Neural cell (in vitro differentiated cells): ENCODE data around the gene NPAS2.

Experiments used
- EP300 ChIP-seq: fragments of 450-650 bp; conservative IDR thresholded peaks from 2 replicates; pipeline ENCODE4 v1.6.1; 2014; ENCODE audit warnings: antibody characterized with exemption, mild to moderate bottlenecking, moderate library complexity; ENCODE audit not compliant: poor library complexity, severe bottlenecking
- EZH2 ChIP-seq: fragments of 200-600, 300-800 bp; shearing (Covaris generic), sonication (generic); IDR thresholded peaks from 2 replicates; pipeline ENCODE4 v1.6.1; 2014; ENCODE audit warnings: antibody characterized with exemption, low read length, borderline replicate concordance, mild to moderate bottlenecking; ENCODE audit not compliant: insufficient read depth, poor library complexity, severe bottlenecking
- POLR2AphosphoS5 ChIP-seq: IDR thresholded peaks from 2 replicates; pipeline ENCODE4 v1.6.1; 2012
- RAD21 ChIP-seq: fragments of 450-650 bp; conservative IDR thresholded peaks from 2 replicates; pipeline ENCODE4 v1.6.1; 2014; ENCODE audit warnings: antibody characterized with exemption, mild to moderate bottlenecking, moderate library complexity
- SMC3 ChIP-seq: fragments of 450-650 bp; conservative IDR thresholded peaks from 2 replicates; pipeline ENCODE4 v1.6.1; 2014; ENCODE audit warnings: antibody characterized with exemption, mild to moderate bottlenecking, moderate library complexity; ENCODE audit not compliant: poor library complexity
- TAF1 ChIP-seq: IDR thresholded peaks from 2 replicates; pipeline ENCODE4 v1.6.1; 2012; ENCODE audit warnings: low read depth
- TF ChIP-seq, protein P1 (sequence below): fragments of 450-650 bp; IDR thresholded peaks from 2 replicates; pipeline ENCODE4 v1.5.1; 2014; ENCODE audit warnings: antibody characterized with exemption, mild to moderate bottlenecking, moderate library complexity; ENCODE audit not compliant: poor library complexity, severe bottlenecking
- TF ChIP-seq, protein P2 (sequence below): IDR thresholded peaks from 2 replicates; pipeline ENCODE4 v1.6.1; 2012; ENCODE audit warnings: borderline replicate concordance

DNA sequence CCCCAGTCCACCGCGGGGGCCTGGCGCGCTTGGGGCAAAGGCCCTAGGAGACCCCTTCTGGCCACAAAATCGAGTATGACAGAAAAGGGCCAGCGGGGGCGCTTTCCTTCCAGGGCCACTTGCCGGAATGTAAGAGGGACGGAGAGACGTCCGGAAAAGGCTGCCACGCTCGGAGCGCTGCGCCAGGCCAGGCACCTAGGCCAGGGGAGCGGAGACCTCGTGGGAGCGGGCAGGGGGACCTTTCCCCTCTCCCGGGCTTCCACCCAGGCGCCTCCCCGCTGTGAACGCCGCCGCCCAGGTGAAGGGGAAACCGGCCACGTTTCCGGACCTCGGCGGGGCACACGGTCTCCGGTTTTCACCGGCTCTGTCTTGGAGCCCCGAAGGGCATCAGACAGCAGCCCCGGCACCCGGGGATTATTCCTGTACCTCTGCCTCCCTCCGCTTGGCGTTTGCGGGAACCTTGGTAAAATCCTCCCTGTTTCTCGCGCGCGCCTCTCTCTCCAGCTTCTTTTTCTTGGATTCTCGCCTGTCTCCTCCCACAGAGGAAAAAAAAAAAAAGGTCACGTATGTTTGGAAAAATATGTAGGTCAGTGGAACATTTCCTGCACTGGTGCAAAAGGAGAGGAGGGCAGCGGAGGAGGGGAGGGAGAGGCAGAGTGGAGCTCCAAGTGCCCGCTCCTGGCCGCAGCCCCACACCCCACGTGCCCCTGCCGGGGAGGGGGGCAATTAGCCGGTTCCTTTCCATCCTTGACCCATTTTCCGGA is 1.2 kb upstream of the NPAS2 start:
- TF ChIP-seq POLR2AphosphoS5 (no peak), EZH2 (no peak), TAF1 (no peak), RAD21 (no peak), EP300 (no peak), SMC3 (peak; percentile 30)
- TF ChIP-seq, protein P1, sequence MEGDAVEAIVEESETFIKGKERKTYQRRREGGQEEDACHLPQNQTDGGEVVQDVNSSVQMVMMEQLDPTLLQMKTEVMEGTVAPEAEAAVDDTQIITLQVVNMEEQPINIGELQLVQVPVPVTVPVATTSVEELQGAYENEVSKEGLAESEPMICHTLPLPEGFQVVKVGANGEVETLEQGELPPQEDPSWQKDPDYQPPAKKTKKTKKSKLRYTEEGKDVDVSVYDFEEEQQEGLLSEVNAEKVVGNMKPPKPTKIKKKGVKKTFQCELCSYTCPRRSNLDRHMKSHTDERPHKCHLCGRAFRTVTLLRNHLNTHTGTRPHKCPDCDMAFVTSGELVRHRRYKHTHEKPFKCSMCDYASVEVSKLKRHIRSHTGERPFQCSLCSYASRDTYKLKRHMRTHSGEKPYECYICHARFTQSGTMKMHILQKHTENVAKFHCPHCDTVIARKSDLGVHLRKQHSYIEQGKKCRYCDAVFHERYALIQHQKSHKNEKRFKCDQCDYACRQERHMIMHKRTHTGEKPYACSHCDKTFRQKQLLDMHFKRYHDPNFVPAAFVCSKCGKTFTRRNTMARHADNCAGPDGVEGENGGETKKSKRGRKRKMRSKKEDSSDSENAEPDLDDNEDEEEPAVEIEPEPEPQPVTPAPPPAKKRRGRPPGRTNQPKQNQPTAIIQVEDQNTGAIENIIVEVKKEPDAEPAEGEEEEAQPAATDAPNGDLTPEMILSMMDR = peak; percentile 49
- TF ChIP-seq, protein P2, sequence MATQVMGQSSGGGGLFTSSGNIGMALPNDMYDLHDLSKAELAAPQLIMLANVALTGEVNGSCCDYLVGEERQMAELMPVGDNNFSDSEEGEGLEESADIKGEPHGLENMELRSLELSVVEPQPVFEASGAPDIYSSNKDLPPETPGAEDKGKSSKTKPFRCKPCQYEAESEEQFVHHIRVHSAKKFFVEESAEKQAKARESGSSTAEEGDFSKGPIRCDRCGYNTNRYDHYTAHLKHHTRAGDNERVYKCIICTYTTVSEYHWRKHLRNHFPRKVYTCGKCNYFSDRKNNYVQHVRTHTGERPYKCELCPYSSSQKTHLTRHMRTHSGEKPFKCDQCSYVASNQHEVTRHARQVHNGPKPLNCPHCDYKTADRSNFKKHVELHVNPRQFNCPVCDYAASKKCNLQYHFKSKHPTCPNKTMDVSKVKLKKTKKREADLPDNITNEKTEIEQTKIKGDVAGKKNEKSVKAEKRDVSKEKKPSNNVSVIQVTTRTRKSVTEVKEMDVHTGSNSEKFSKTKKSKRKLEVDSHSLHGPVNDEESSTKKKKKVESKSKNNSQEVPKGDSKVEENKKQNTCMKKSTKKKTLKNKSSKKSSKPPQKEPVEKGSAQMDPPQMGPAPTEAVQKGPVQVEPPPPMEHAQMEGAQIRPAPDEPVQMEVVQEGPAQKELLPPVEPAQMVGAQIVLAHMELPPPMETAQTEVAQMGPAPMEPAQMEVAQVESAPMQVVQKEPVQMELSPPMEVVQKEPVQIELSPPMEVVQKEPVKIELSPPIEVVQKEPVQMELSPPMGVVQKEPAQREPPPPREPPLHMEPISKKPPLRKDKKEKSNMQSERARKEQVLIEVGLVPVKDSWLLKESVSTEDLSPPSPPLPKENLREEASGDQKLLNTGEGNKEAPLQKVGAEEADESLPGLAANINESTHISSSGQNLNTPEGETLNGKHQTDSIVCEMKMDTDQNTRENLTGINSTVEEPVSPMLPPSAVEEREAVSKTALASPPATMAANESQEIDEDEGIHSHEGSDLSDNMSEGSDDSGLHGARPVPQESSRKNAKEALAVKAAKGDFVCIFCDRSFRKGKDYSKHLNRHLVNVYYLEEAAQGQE = no peak
